ENCODE results near the gene SIRPD.
"Not testable (repeated sequence)": the region's sequence is repeated elsewhere in the genome, so short reads cannot be mapped to it uniquely, and the experiment has no call there.

SIRPD gene

DNA sequence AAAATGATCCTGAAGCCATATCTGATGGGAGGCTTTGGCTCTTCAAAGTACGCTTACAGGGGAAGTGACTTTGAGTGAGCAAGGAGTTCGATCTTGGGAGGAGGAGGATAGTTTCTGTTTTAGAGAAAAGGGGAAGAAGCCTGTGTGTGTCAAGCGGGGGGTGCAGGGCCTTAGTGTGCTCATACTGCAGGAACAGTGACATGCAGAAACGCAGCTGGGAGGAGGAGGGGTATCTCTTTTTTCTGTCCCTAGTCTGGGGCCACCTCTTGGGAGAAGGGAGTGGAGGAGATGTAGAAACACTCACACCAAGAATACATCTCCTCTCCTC is 19.8 kb downstream of the SIRPD start:
- DNase-seq (ENCODE audit: low read depth in 2 of 2) = no peak

GRCh38 chr20:1536893-1537730 is 20.4 kb downstream of the SIRPD start:
- DNase-seq (ENCODE audit: low read depth in 2 of 2) = no peak

GRCh38 chr20:1535420-1536175 is 21.9 kb downstream of the SIRPD start:
- DNase-seq (ENCODE audit: low read depth in 2 of 2) = no peak

DNA sequence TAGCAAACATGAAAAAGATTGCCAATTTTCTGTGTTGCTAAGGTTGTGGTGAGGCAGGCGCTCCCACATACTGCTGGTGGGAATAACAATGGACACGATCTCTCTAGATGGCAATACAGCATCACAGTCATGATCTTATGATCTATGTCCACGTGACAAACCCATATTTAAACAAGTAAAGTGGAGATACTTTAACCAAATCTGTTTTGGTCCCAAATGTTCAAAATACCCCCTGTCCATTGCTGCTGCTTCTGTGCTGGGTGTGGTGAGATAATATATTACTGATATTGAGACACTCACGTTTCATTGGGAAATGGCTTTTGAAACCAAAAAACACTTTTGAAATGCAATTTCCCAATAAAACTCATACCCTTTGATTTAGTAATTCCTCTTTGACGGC is 23.0 kb downstream of the SIRPD start:
- DNase-seq (ENCODE audit: low read depth in 2 of 2) = no peak

GRCh38 chr20:1533059-1533458 is 24.4 kb downstream of the SIRPD start:
- no peak for DNase-seq (ENCODE audit: low read depth in 2 of 2)

- DNase-seq (ENCODE audit: low read depth in 2 of 2) = no peak
Measured at GRCh38 chr20:1528811-1529210, 28.7 kb downstream of the SIRPD start.

GRCh38 chr20:1527923-1528322 is 29.6 kb downstream of the SIRPD start:
- no peak for DNase-seq (ENCODE audit: low read depth in 2 of 2)

DNA sequence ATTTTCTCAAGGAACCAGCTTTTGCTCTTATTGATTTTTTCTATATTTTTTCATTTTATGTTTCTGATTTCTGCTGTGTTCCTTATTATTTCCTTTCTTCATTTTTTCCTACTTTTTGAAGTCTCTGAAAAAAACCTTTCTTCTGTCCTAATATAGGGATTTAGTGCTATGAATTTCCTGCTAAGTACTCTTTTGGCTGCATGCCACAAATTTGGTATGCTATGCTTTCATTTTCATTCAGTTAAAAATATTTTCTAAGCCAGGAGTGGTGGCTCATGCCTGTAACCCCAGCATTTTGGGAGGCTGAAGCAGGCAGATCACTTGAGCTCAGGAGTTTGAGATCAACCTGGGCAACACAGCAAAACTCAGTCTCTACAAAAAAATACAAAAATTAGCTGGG is 30.6 kb downstream of the SIRPD start:
- no peak for DNase-seq (ENCODE audit: low read depth in 2 of 2)

- no peak for DNase-seq (ENCODE audit: low read depth in 2 of 2)
Measured at GRCh38 chr20:1526310-1526709, 31.2 kb downstream of the SIRPD start.

- DNase-seq (ENCODE audit: low read depth in 2 of 2) = no peak
Measured at GRCh38 chr20:1524004-1524403, 33.5 kb downstream of the SIRPD start.

GRCh38 chr20:1517010-1517409 is 40.5 kb downstream of the SIRPD start:
- DNase-seq (ENCODE audit: low read depth in 2 of 2) = no peak

DNA sequence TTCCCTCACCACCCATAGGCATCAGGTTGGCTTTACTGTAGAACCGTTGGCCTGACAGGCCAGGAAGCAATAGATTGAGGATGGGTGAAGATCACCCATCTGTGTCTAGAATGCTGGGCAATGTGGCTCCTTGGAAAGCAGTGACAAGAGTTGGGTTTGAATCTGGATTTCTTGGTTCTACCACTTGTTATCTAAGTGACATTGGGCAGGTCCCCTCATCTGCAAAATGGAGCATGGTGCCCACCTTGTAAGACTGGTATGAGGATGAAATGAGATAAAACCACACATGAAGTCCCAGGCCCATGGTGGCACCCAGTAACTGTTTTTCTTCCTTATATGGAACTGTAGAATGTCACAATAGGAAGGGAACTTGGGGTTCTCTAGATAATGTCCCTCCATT is 43.7 kb downstream of the SIRPD start:
- DNase-seq (ENCODE audit: low read depth in 2 of 2) = no peak

GRCh38 chr20:1509237-1509636 is 48.3 kb downstream of the SIRPD start:
- peak in 1 of 2 donors; percentile 4 for DNase-seq (ENCODE audit: low read depth in 2 of 2)

DNA sequence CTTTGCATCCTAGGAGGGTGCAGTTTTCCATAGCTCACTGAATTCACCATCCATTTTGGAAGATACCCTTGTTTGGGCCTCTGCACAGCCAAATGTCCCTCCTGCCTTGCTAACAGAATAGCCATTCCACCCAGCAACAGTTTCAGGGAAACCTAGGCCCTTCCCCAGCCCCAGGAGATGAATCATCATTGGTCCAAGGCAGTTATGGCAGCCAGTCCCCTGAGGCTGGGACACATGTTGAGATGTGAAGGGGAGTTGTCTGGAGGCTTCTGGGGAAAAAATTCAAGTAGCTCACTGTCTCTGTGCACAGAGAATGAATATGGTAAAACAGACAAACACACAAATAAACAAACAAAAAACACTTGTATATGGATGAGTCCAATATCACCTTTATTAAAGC is 48.9 kb downstream of the SIRPD start:
- no peak for DNase-seq (ENCODE audit: low read depth in 2 of 2)

DNA sequence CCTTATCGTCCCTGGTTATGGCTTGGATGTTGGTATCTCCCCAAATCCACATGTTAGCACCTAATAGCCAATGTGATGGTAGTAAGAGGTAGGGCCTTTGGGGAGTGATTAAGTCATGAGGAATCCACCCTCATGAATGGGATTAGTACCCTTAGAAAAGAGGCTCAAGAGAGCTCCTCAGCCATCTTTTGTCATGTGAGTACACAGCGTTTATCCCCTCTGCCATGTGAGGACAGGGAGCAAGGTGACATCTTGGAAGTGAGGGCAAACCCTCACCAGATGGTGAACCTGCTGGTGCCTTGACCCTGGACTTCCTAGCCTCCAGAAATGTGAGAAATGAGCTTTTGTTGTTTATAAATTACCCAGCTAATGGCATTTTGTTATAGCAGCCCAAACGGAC is 50.2 kb downstream of the SIRPD start:
- DNase-seq (ENCODE audit: low read depth in 2 of 2) = no peak

- DNase-seq (ENCODE audit: low read depth in 2 of 2) = no peak
Measured at GRCh38 chr20:1505871-1506270, 51.6 kb downstream of the SIRPD start.

DNA sequence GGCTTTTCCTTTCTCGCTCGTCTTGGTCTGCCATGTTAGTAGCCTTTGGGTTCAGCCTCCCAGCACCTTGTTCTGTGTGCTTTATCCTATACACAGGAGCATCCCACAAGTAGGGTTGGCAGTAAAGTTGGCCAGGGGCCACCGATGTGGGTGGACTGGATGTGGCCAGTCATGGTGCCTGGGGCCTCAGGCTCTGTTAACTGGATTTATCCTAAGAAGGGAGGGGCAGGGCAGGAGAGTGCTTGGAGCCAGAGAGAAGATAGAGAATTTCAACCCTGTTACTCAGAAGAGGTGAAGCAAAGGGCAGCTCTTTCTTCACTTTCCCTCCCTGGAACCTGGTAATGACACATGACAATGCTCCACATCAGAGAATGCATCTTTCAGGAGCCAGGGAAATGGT is 52.1 kb downstream of the SIRPD start:
- no peak for DNase-seq (ENCODE audit: low read depth in 2 of 2)

DNA sequence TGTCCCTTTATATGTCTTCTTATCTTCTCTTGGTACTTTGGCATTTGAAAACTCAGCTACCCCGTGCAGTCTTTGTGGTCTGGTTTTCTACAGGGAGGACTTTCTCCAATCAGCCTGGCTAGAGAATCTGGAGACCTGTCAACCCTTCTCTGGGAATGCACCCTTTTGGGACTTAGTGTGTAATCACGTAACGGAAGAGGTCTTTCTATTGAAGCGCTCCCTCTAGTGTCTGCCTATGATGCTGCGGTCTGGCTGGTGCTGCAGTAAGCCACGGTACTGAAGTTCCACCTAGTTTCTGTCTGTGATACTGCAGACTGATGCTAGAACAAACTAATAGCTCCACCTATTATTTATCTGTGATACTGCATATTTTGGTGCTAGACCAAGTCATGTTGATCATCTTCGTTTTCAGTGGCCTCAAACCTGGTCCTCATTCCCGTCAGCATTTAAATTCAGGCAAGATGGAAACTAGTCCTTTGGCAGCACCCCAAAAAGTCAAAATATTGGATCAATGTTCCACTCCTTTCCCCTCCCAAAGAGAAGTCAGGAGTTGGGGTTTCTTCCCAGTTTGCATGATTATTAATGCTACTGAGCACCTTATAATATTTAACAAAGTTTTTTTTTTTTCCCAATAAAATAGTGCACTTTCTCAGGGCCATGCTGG is 53.8 kb downstream of the SIRPD start:
- DNase-seq (ENCODE audit: low read depth in 2 of 2) = peak; percentile 53 to 66

- DNase-seq (ENCODE audit: low read depth in 2 of 2) = no peak
Measured at GRCh38 chr20:1500496-1500895, 57.0 kb downstream of the SIRPD start.

DNA sequence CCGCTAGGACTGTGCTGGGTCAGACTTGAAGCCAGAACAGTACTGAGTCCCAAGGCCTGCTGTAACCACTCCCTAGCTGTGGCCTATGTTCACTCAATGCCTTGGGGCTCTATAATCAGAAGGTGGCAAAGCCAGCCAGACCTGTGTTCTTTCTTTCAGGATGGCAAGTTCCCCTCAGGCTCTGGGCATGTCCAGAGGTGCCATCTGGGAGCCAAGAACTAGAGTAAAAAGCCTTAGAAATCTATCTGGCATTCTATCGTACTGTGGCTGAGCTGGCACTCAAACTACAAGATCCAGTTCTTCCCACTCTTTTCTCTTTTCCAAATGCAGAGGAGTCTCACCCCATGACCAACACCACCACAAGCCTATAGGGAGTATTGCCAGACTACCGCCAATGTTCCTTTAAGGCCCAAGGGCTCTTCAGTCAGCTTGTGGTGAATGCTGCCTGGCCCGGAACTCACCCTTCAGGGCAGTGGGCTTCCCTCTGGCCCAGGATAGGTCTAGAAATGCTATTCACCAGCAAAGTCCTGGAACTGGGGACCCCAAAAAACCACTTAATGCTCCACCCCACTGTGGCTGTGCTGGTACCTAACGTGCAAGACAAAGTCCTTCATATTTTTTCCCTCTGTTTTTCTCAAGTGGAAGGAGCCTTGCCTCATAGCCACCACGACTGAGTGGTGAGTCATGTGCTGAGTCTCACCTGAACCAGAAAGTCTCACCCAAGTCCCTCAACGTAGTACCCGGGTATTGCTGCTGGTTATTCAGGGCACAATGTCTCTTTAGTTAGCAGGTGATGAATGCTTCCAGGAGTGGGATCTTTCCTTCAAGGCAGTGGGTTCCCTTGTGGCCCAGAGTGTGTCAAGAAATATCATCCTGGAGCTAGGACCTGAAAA is 57.7 kb downstream of the SIRPD start:
- DNase-seq (ENCODE audit: low read depth in 2 of 2) = no peak

GRCh38 chr20:1497371-1497770 is 60.1 kb downstream of the SIRPD start:
- DNase-seq (ENCODE audit: low read depth in 2 of 2) = not testable (repeated sequence)

GRCh38 chr20:1496930-1497329 is 60.6 kb downstream of the SIRPD start:
- no peak for DNase-seq (ENCODE audit: low read depth in 2 of 2)
